HG03571 (cell line): ENCODE measurements around the gene IFT74.
A peak's percentile ranks its signal among the peaks of the same experiment; 100 is the strongest.

Experiments
- ATAC-seq: cut with Tn5 transposase; IDR thresholded peaks from one replicate; pipeline ENCODE4 v1.9.1; 2021; ENCODE audit not compliant: unreplicated experiment

Gene IFT74

GRCh38 chr9:26955921-26956859 is at the start of gene IFT74:
IFT74 (plus strand) TSS chr9:26956412; CDS start chr9:26961968, 5,556 bp downstream.
- peak; percentile 99 for ATAC-seq

- no peak for ATAC-seq
These were observed 43.0 kb upstream of the IFT74 start for GRCh38 chr9:26913138-26913668.

- no peak for ATAC-seq
These were observed 36.5 kb upstream of the IFT74 start for GRCh38 chr9:26919698-26920097.

- ATAC-seq = no peak
These were observed 30.6 kb upstream of the IFT74 start for GRCh38 chr9:26925609-26926008.

- no peak for ATAC-seq
These were observed 27.2 kb upstream of the IFT74 start for GRCh38 chr9:26928902-26929495.

- ATAC-seq = no peak
These were observed 20.4 kb upstream of the IFT74 start for GRCh38 chr9:26935847-26936246.

- no peak for ATAC-seq
These were observed 18.3 kb upstream of the IFT74 start for GRCh38 chr9:26937816-26938371.

- ATAC-seq = no peak
These were observed 16.1 kb upstream of the IFT74 start for GRCh38 chr9:26939955-26940711.

GRCh38 chr9:26940779-26941178 is 15.4 kb upstream of the IFT74 start:
- no peak for ATAC-seq

GRCh38 chr9:26945591-26945990 is 10.6 kb upstream of the IFT74 start:
- ATAC-seq = no peak

- peak; percentile 98 for ATAC-seq
These were observed 9.2 kb upstream of the IFT74 start, which contains the start of gene PLAA for GRCh38 chr9:26946753-26947727. PLAA (minus strand) TSS chr9:26947242; CDS start chr9:26947045, 197 bp downstream.

- ATAC-seq = no peak
These were observed 8.5 kb upstream of the IFT74 start for GRCh38 chr9:26947736-26948135.

GRCh38 chr9:26949637-26950069 is 6.6 kb upstream of the IFT74 start:
- ATAC-seq = no peak

GRCh38 chr9:26950521-26950920 is 5.7 kb upstream of the IFT74 start:
- ATAC-seq = no peak

- ATAC-seq = no peak
These were observed 4.4 kb upstream of the IFT74 start for GRCh38 chr9:26951794-26952193.

GRCh38 chr9:26954050-26954508 is 2.1 kb upstream of the IFT74 start:
- ATAC-seq = no peak

- no peak for ATAC-seq
These were observed 849 bp upstream of the IFT74 start for GRCh38 chr9:26955222-26955903.

- ATAC-seq = no peak
These were observed 635 bp downstream of the IFT74 start for GRCh38 chr9:26956860-26957233.

GRCh38 chr9:26971721-26972120 is 15.5 kb downstream of the IFT74 start:
- ATAC-seq = no peak
